GM10266 (cell line): Measurements from ENCODE around the gene BTBD9.

Experiments
- DNase-seq: peaks from one replicate; pipeline ENCODE4 v3.0.0; 2012; ENCODE audit errors: extremely low spot score
- CTCF ChIP-seq: IDR thresholded peaks from 2 replicates; pipeline ENCODE4 v1.5.1; 2012; ENCODE audit warnings: mild to moderate bottlenecking, low read depth; ENCODE audit not compliant: control insufficient read depth, insufficient read depth; ENCODE audit errors: missing control alignments

BTBD9 gene

GRCh38 chr6:38533064-38533463, 106.7 kb downstream of the BTBD9 start:
- no peak for TF ChIP-seq CTCF
- DNase-seq = no peak

GRCh38 chr6:38531134-38531533, 108.6 kb downstream of the BTBD9 start:
- no peak for DNase-seq
- no peak for TF ChIP-seq CTCF

- no peak for TF ChIP-seq CTCF
- no peak for DNase-seq
Observed at GRCh38 chr6:38528196-38528965, 111.3 kb downstream of the BTBD9 start.

- TF ChIP-seq CTCF = no peak
- no peak for DNase-seq
Observed at GRCh38 chr6:38527371-38527770, 112.4 kb downstream of the BTBD9 start.

- DNase-seq = no peak
- TF ChIP-seq CTCF = no peak
Observed at GRCh38 chr6:38525888-38526287, 113.8 kb downstream of the BTBD9 start.

GRCh38 chr6:38524436-38525145, 115.1 kb downstream of the BTBD9 start:
- TF ChIP-seq CTCF = no peak
- no peak for DNase-seq

- DNase-seq = no peak
- TF ChIP-seq CTCF = no peak
Observed at GRCh38 chr6:38522322-38522721, 117.4 kb downstream of the BTBD9 start.
